Progenitor cell of endocrine pancreas (in vitro differentiated cells): Measurements from ENCODE around the gene PPFIBP1. TPM values are rescaled to one million over a fixed set of nuclear protein-coding genes. Genes with fewer than 3 reads are reported as not detected.
A peak's percentile ranks its signal among the peaks of the same experiment; 100 is the strongest.
"Not testable (repeated sequence)": the region's sequence is repeated elsewhere in the genome, so short reads cannot be mapped to it uniquely, and the experiment has no call there.

Experiments
- DNase-seq: peaks from one replicate; pipeline ENCODE4 v3.0.0; 2021; ENCODE audit warnings: low spot score; ENCODE audit not compliant: unreplicated experiment
- H3K27ac Mint-ChIP-seq: 2 replicates; pipeline ENCODE4 v1.8.0; 2021; ENCODE audit warnings: mild to moderate bottlenecking, moderate library complexity, mixed read lengths
- H3K27me3 Mint-ChIP-seq: 2 replicates; pipeline ENCODE4 v1.8.0; 2021; ENCODE audit warnings: mixed read lengths
- H3K36me3 Mint-ChIP-seq: 2 replicates; pipeline ENCODE4 v1.8.0; 2022; ENCODE audit warnings: mixed read lengths; ENCODE audit not compliant: insufficient read depth
- H3K4me1 Mint-ChIP-seq: 2 replicates; pipeline ENCODE4 v1.8.0; 2021; ENCODE audit warnings: low read depth, mixed read lengths
- H3K4me3 Mint-ChIP-seq: 2 replicates; pipeline ENCODE4 v1.8.0; 2021; ENCODE audit warnings: low read depth, mild to moderate bottlenecking, moderate library complexity, mixed read lengths
- H3K9me3 Mint-ChIP-seq: 2 replicates; pipeline ENCODE4 v1.8.0; 2021; ENCODE audit warnings: low read depth, mixed read lengths
- total RNA-seq: library from RNA; stranded (reverse); gene quantifications from 2 replicates; pipeline ENCODE4 v1.2.1, GENCODE V29; 2021
- TF ChIP-seq, protein P1 (sequence below): fragments of 200-600 bp; sonication (generic); IDR thresholded peaks from one replicate; pipeline ENCODE4 v1.5.0; 2021; ENCODE audit warnings: antibody characterized with exemption, mild to moderate bottlenecking; ENCODE audit not compliant: unreplicated experiment

The PPFIBP1 gene
- total RNA-seq, 1 donor from 2014 or later, result 85.4 TPM

DNA sequence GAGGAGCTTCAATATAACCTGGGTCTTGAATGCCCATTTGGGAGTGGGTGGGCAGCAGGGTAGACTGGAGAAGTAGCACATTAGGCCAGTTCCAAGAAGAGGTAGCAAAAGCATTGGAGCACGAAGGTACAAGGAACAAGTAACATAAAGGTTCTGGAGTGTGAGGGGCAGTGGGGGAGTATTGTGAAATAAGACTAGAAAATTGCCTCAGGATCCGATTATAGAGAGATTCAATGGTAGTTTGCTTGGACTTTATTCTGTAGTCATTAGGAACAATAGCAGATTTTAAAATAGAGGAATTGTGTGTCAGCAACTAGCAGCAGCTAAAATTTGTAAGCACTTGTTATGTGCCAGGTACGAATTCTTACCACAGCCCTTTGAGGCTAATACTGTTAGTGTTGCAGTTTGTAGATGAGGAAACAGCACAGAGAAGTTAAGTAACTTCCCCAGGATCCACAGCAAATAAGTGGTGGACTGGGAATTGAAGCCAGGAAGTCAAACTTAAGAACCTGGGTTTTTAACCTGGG is 61.8 kb downstream of the PPFIBP1 start:
- TF ChIP-seq, protein P1, sequence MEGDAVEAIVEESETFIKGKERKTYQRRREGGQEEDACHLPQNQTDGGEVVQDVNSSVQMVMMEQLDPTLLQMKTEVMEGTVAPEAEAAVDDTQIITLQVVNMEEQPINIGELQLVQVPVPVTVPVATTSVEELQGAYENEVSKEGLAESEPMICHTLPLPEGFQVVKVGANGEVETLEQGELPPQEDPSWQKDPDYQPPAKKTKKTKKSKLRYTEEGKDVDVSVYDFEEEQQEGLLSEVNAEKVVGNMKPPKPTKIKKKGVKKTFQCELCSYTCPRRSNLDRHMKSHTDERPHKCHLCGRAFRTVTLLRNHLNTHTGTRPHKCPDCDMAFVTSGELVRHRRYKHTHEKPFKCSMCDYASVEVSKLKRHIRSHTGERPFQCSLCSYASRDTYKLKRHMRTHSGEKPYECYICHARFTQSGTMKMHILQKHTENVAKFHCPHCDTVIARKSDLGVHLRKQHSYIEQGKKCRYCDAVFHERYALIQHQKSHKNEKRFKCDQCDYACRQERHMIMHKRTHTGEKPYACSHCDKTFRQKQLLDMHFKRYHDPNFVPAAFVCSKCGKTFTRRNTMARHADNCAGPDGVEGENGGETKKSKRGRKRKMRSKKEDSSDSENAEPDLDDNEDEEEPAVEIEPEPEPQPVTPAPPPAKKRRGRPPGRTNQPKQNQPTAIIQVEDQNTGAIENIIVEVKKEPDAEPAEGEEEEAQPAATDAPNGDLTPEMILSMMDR, result no peak
- no peak for DNase-seq
- peaks cover 5% of the 10 kb centered on the region for H3K9me3 Mint-ChIP-seq
- H3K36me3 Mint-ChIP-seq, result peaks cover 12% of the 10 kb centered on the region
- H3K27ac Mint-ChIP-seq, result peak overlapping the region; percentile 64
- H3K4me3 Mint-ChIP-seq, result no peak overlapping the region
- H3K4me1 Mint-ChIP-seq, result peaks cover 38% of the 10 kb centered on the region
- no peaks in the 10 kb centered on the region for H3K27me3 Mint-ChIP-seq

DNA sequence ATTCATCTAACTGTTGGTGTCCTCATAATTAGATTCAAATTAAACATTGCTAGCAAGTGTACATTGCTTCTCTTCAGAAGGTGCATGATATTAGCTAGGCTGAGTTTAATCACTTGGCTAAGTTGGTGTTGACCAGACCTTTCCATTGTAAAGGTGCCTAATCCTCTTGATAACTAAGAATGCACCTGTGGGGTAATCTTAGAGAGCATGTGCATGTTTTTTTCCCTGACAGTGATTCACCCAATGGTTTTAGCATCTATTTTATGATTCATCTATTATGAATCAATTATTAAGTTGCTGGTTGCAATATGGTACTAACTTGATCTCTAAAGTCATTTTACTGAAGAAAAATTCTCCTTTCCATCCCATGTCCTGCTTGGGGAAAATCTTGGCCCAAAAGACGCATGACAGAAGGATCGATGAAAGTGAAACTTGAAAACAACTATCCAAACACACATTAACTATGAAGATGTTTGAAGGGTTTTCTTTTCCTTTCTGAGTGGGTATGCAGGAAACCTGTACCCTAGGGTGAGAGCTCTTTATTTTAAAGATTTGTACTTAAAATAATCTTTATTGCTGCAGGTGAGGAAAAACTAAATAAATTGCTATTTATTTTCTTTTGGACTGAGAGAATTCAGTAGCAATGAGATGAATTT is 64.2 kb downstream of the PPFIBP1 start:
- peaks cover 35% of the 10 kb centered on the region for H3K4me1 Mint-ChIP-seq
- not testable (repeated sequence) for H3K9me3 Mint-ChIP-seq, H3K4me3 Mint-ChIP-seq, H3K27ac Mint-ChIP-seq, H3K27me3 Mint-ChIP-seq, DNase-seq
- H3K36me3 Mint-ChIP-seq, result peaks cover 19% of the 10 kb centered on the region

DNA sequence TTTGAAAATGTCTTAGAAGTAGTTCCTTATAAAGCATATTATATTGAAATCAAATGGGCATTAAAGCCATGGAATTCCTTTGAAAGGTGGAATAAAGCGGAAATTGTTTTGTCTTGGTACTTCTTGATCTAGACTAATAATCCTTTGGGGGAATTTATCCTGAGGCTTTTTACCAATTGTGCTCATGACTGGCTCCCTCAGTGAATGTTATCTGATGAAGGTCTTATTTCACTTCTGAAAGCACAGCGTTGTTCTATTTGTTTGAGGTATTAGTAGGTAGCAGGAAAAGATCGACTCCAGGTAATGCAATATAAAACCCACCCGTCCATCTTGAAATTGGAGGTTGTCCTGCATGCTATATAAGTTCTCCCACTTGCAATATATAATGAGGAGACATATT is 64.8 kb downstream of the PPFIBP1 start:
- peaks cover 3% of the 10 kb centered on the region for H3K9me3 Mint-ChIP-seq
- no peak overlapping the region for H3K4me3 Mint-ChIP-seq
- H3K4me1 Mint-ChIP-seq, result peaks cover 35% of the 10 kb centered on the region
- no peak overlapping the region for H3K27ac Mint-ChIP-seq
- peaks cover 19% of the 10 kb centered on the region for H3K36me3 Mint-ChIP-seq
- TF ChIP-seq, protein P1, result no peak
- no peaks in the 10 kb centered on the region for H3K27me3 Mint-ChIP-seq
- no peak for DNase-seq

DNA sequence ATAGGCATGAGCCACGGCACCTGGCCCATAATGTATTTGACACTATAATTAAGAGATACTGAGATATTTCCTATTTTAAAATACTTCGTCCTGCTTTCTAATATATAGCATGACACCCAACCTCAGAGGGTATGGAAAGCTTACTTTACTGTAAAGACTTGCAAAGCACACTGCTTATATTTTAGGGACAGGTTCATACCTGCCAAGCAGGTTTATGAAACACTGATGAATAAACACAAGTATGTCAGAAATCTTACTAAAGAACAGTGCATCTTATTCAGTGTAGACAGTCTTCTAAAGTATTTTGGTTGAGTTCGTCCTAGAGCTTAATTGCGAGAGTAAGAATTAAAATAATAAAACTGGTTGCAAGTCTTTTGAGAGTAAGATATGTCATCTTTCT is 65.4 kb downstream of the PPFIBP1 start:
- peaks cover 31% of the 10 kb centered on the region for H3K4me1 Mint-ChIP-seq
- H3K27me3 Mint-ChIP-seq, result no peaks in the 10 kb centered on the region
- no peak for DNase-seq
- H3K36me3 Mint-ChIP-seq, result peaks cover 12% of the 10 kb centered on the region
- TF ChIP-seq, protein P1, result no peak
- H3K4me3 Mint-ChIP-seq, result no peak overlapping the region
- no peak overlapping the region for H3K27ac Mint-ChIP-seq
- H3K9me3 Mint-ChIP-seq, result no peaks in the 10 kb centered on the region

DNA sequence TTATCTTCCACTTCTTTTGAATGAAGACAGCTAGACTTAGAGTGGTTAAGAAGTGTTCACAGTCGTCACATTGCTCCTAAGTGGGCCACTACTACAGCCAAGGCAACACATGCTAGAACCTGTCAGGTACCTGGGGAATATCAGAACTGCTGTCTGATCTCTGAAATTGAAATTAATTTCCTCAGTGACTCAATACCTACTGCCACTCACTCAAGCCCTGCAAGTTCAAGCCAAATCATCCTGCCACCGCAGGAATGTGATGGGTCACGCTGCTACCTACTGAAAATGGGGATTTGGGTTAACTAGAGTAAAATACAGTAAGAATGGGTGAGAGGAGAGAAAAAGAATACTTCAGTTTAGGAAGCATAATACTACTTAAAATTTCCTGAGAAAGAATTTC is 67.7 kb downstream of the PPFIBP1 start:
- H3K27me3 Mint-ChIP-seq, H3K9me3 Mint-ChIP-seq, H3K4me3 Mint-ChIP-seq, H3K27ac Mint-ChIP-seq, DNase-seq: not testable (repeated sequence)
- H3K36me3 Mint-ChIP-seq, result peaks cover 15% of the 10 kb centered on the region
- peaks cover 28% of the 10 kb centered on the region for H3K4me1 Mint-ChIP-seq

DNA sequence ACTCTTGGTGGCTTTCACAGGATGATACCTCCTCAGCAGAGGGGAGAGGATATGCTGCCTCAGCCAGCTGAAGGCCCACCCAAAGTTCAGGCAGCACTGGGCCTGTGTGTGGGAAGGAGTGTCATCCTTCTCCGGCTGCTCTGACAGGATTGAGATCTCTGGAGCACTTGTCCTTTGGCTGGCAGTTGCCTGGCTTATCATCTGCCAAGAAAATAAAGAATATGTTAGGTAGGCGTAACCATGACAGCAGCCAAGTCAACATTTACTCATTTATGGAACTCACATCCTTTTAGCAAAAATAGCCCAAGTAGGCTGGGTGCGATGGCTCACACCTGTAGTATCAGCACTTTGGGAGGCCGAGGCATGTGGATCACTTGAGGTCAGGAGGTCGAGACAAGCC is 68.5 kb downstream of the PPFIBP1 start:
- no peak overlapping the region for H3K27ac Mint-ChIP-seq
- DNase-seq, result no peak

More for the DNA sequence above, 68.5 kb downstream of the PPFIBP1 start:
- Mint-ChIP-seq H3K36me3 (peaks cover 19% of the 10 kb centered on the region), H3K9me3 (peaks cover 3% of the 10 kb centered on the region), H3K4me1 (peaks cover 28% of the 10 kb centered on the region), H3K27me3 (no peaks in the 10 kb centered on the region), H3K4me3 (no peak overlapping the region)
- TF ChIP-seq, protein P1, result no peak
